ENCODE measurements around the gene RNF207. TPM values are rescaled to one million over a fixed set of nuclear protein-coding genes. Genes with fewer than 3 reads are reported as not detected.

The RNF207 gene
- total RNA-seq, 4 donors from 2014 or later, result 10.8 to 43.2 (median 20.2) TPM

DNA sequence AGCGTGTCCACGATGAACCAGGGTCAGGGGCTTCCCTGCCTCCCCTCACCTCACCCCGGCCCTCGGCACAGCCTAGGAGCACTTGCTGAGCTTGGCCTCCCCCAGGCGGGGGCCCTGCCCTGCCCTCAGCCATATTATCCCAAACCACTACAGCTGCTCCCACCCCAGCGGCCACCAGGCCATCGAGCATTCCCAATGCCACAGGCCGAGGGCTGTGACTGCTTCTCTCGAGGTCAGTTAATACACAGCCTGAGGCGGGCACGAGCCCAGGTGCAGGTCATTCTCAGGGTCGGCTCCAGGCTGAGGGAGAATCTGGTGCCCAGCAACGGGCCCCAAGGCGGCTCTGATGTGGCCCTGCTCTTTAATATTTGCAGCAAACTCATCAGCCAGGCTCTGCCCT lies 63.4 kb downstream of the RNF207 start:
- H3K4me1 ChIP-seq, result peaks cover 2 to 37% (median 29%) of the 10 kb centered on the region in 4 donors
- TF ChIP-seq, protein P1, sequence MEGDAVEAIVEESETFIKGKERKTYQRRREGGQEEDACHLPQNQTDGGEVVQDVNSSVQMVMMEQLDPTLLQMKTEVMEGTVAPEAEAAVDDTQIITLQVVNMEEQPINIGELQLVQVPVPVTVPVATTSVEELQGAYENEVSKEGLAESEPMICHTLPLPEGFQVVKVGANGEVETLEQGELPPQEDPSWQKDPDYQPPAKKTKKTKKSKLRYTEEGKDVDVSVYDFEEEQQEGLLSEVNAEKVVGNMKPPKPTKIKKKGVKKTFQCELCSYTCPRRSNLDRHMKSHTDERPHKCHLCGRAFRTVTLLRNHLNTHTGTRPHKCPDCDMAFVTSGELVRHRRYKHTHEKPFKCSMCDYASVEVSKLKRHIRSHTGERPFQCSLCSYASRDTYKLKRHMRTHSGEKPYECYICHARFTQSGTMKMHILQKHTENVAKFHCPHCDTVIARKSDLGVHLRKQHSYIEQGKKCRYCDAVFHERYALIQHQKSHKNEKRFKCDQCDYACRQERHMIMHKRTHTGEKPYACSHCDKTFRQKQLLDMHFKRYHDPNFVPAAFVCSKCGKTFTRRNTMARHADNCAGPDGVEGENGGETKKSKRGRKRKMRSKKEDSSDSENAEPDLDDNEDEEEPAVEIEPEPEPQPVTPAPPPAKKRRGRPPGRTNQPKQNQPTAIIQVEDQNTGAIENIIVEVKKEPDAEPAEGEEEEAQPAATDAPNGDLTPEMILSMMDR (IDR thresholded peaks at IDR 0.05), result no peak
- TF ChIP-seq POLR2A (IDR thresholded peaks at IDR 0.05; ENCODE audit: low read depth) (no peak), POLR2AphosphoS5 (IDR thresholded peaks at IDR 0.05) (no peak), EP300 (IDR thresholded peaks at IDR 0.05) (no peak)
- DNase-seq (ENCODE audit: extremely low spot score), result no peak
- intact Hi-C loops (cut with DNase I), result no loop called here
- no peaks in the 10 kb centered on the region for H3K9me3 ChIP-seq
- 86% methylated on average over 14 of the region's 14 CpGs for WGBS
- no peak overlapping the region for H3K27ac ChIP-seq (replicated peaks in 1 of 4)
- H3K36me3 ChIP-seq, result no peaks in the 10 kb centered on the region
- H3K4me3 ChIP-seq, result no peak overlapping the region
- peaks cover 0 to 3% (median 0%) of the 10 kb centered on the region in 4 donors for H3K27me3 ChIP-seq

GRCh38 chr1:6269720-6270400 lies 63.9 kb downstream of the RNF207 start:
- H3K4me1 ChIP-seq, result peaks cover 2 to 34% (median 28%) of the 10 kb centered on the region in 4 donors
- WGBS, result 49% methylated on average over 18 of the region's 22 CpGs
- H3K27ac ChIP-seq (replicated peaks in 1 of 4), result no peak overlapping the region
- no peaks in the 10 kb centered on the region for H3K9me3 ChIP-seq
- DNase-seq (ENCODE audit: extremely low spot score), result no peak
- no peak overlapping the region for H3K4me3 ChIP-seq
- intact Hi-C loops (cut with DNase I), result no loop called here
- H3K36me3 ChIP-seq, result no peaks in the 10 kb centered on the region
- H3K27me3 ChIP-seq, result peaks cover 0 to 3% (median 0%) of the 10 kb centered on the region in 4 donors
- TF ChIP-seq EP300 (IDR thresholded peaks at IDR 0.05), result no peak
- TF ChIP-seq, protein P1 (IDR thresholded peaks at IDR 0.05), result no peak
- no peak for TF ChIP-seq POLR2A (IDR thresholded peaks at IDR 0.05; ENCODE audit: low read depth)
- no peak for TF ChIP-seq POLR2AphosphoS5 (IDR thresholded peaks at IDR 0.05)

DNA sequence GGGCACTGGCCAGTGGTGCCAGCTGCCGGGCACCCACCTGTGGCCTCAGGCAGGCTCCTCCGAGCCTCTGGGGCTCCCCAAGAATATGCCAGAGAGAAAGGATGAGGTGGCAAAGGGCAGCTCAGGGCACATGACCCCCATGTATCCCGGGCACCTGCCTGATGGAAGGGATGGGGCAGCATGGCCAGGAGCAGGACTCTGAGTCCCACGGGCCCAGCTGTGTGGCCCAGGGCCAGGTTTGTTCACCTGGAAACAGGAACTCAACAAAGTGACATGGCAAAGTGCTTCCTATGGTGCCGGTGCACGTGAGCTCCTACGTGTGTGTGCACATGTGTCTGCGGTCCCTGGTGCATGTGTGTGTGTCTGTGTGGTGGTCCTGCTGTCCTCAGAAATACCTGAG lies 64.5 kb downstream of the RNF207 start:
- intact Hi-C loops (cut with DNase I), result no loop called here
- TF ChIP-seq EP300 (IDR thresholded peaks at IDR 0.05) (no peak), POLR2A (IDR thresholded peaks at IDR 0.05; ENCODE audit: low read depth) (no peak), POLR2AphosphoS5 (IDR thresholded peaks at IDR 0.05) (no peak)
- TF ChIP-seq, protein P1 (IDR thresholded peaks at IDR 0.05), result no peak

More for the DNA sequence above, 64.5 kb downstream of the RNF207 start:
- no peak overlapping the region for H3K4me3 ChIP-seq
- DNase-seq (ENCODE audit: extremely low spot score), result no peak
- peaks cover 0 to 3% (median 0%) of the 10 kb centered on the region in 4 donors for H3K27me3 ChIP-seq
- peaks cover 2 to 31% (median 27%) of the 10 kb centered on the region in 4 donors for H3K4me1 ChIP-seq
- H3K9me3 ChIP-seq, result no peaks in the 10 kb centered on the region
- 61% methylated on average over 4 of the region's 8 CpGs for WGBS
- no peak overlapping the region for H3K27ac ChIP-seq (replicated peaks in 1 of 4)
- no peaks in the 10 kb centered on the region for H3K36me3 ChIP-seq

Other genes starting within 250 kb of the RNF207 start
- gene NPHP4, start 213.7 kb upstream of the RNF207 start, total RNA-seq, result 1 to 10 TPM; 6.5 to 9.1 (median 8.0) TPM
- gene KCNAB2, start 160.2 kb upstream of the RNF207 start, total RNA-seq, result 10 to 100 TPM; 10.4 to 19.3 (median 13.2) TPM
- gene CHD5, start 25.8 kb upstream of the RNF207 start, total RNA-seq, result 10 to 100 TPM in 2 of 4 donors, 1 to 10 TPM in 2; 5.5 to 16.9 (median 12.0) TPM
- 100 to 1,000 TPM; 150 to 225 (median 218) TPM for gene RPL22, start 6.5 kb upstream of the RNF207 start, total RNA-seq
- 10 to 100 TPM; 60.0 to 89.5 (median 77.8) TPM for gene ICMT, start 29.8 kb downstream of the RNF207 start, total RNA-seq
- gene HES3, start 38.1 kb downstream of the RNF207 start, total RNA-seq, result not detected
- gene GPR153, start 55.0 kb downstream of the RNF207 start, total RNA-seq, result 10 to 100 TPM in 2 of 4 donors, 1 to 10 TPM in 2; 5.5 to 11.0 (median 9.3) TPM
- gene ACOT7, start 187.6 kb downstream of the RNF207 start, total RNA-seq, result 10 to 100 TPM; 15.0 to 38.7 (median 28.6) TPM
- not detected for gene HES2, start 213.8 kb downstream of the RNF207 start, total RNA-seq
- 1 to 10 TPM in 2 of 4 donors, under 1 TPM in 1, not detected in 1; 0.33 to 1.0 (median 1.0) TPM for gene ESPN, start 218.7 kb downstream of the RNF207 start, total RNA-seq

Data from esophagus muscularis mucosa (tissue), 4 donors.